Measurements from ENCODE around the gene DUSP21. TPM values are rescaled to one million over a fixed set of nuclear protein-coding genes. Genes with fewer than 3 reads are reported as not detected.
"Not testable (repeated sequence)": the region's sequence is repeated elsewhere in the genome, so short reads cannot be mapped to it uniquely, and the experiment has no call there.

Gene DUSP21
- total RNA-seq: not detected

DNA sequence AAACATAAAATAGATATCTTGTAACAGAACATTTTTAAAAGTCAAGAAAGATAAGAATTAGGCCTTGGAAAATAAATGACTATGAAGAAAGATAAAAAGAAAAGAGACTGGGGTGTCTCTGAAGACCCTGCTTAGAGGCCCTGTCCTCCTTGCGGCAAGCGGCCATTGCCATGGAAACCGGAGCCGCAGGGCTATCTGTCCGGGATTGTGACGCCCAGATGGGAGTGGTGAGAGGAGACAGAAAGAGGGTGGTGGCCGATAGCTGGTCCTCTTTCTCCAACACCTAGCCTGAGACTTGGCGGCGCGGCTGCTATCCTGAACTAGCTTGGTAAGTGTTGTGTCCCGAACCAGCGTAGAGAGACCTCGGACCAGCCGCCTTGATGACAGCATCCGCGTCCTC is at the start of gene DUSP21:
DUSP21 (plus strand) TSS at position 269 of the 400 bp plus-strand sequence; CDS start at position 381, 112 bp downstream.
- POLR2A ChIA-PET: no interaction called here
- H3K4me3 Mint-ChIP-seq: no peak within 1 kb of the TSS
- no peak within 1 kb of the TSS for H3K27ac Mint-ChIP-seq
- CTCF ChIA-PET: no interaction called here
- H3K36me3 Mint-ChIP-seq (ENCODE audit: low read depth): no peaks in the 10 kb centered on the region
- no peaks in the 10 kb centered on the region for H3K9me3 Mint-ChIP-seq
- H3K27me3 Mint-ChIP-seq: no peaks in the 10 kb centered on the region
- H3K4me1 Mint-ChIP-seq: no peaks in the 10 kb centered on the region
- no peak for DNase-seq

DNA sequence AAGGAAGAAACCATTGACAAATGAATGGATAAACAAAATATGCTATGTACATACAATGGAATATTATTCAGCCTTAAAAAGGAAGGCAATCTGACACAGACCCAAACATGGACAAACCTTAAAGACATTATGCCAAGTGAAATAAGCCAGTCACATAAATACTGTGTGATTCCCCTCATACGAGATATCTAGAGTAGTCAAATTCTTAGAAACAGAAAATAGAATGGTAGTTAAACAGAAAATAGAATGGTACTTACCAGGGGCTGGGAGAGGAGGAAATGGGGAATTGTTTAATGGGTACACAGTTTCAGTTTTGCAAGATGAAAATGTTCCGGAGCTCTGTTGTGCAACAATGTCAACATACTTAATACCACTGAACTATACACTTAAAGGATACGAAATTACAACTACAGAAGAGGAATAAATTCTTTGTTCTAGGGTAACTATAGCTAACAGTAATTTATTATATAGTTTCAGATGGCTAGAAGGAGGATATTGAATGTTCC is 47.8 kb upstream of the DUSP21 start:
- Mint-ChIP-seq H3K36me3 (ENCODE audit: low read depth) (no peaks in the 10 kb centered on the region), H3K4me1 (no peaks in the 10 kb centered on the region), H3K27me3 (no peaks in the 10 kb centered on the region), H3K4me3 (no peak overlapping the region), H3K9me3 (no peaks in the 10 kb centered on the region), H3K27ac (no peak overlapping the region)
- CTCF ChIA-PET: no interaction called here
- DNase-seq: no peak
- POLR2A ChIA-PET: no interaction called here

DNA sequence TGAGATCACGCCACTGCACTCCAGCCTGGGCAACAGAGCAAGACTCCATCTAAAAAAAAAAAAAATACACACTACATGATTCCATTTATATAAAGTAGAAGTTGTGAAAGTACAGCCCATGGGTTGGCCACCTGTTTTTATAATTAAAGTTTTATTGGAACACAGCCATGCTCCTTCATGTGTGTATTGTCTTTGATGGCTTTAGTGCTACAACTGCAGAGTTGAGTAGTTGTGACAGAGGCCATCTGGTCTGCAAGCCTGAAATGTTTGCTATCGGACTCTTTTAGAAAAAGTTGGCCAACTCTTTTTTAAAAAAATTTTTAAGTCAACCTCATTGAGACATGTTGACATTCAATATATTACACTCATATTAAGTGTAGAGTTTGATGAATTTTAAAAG is 41.2 kb upstream of the DUSP21 start:
- DNase-seq: no peak
- Mint-ChIP-seq H3K27me3 (no peaks in the 10 kb centered on the region), H3K27ac (no peak overlapping the region), H3K36me3 (ENCODE audit: low read depth) (no peaks in the 10 kb centered on the region), H3K9me3 (no peaks in the 10 kb centered on the region), H3K4me1 (no peaks in the 10 kb centered on the region), H3K4me3 (no peak overlapping the region)
- CTCF ChIA-PET: no interaction called here
- POLR2A ChIA-PET: no interaction called here

DNA sequence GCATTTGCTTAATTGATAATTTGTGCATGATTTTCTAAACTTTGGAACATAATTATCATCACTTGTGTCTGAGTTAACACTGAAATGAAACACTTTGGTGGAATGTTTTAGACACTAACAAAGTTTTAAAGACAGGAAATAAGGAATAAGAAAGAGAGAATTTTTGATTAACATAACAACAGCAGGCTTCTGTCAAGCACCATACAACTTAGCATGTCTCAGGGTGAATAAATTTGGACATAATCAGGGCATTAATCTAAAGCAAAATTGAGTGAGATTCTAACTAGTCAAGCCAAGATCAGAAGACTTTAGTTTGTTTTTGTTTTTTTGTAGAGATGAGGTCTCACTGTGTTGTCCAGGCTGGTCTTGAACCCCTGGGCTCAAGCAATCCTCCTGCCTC is 28.1 kb upstream of the DUSP21 start:
- Mint-ChIP-seq H3K27me3 (no peaks in the 10 kb centered on the region), H3K9me3 (no peaks in the 10 kb centered on the region), H3K4me1 (no peaks in the 10 kb centered on the region), H3K27ac (no peak overlapping the region), H3K4me3 (no peak overlapping the region), H3K36me3 (ENCODE audit: low read depth) (no peaks in the 10 kb centered on the region)
- ChIA-PET POLR2A (no interaction called here), CTCF (no interaction called here)
- DNase-seq: no peak

DNA sequence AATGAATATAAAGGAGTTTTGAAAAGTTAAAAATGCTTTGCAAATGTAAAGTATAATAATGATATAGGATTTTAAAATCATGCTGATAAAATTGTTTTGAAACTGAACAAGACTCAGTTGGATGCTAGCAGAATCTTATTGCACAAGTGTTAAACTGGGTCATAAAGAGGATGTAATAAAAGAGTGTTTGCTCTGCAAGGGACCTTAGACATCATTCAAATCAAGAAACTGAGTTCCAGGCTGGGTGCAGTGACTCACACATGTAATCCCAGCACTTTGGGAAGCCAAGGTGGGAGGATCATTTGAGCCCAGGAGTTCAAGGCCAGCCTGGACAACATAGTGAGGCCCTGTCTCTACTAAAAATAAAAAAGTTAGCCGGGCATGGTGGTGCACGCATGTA is 27.5 kb upstream of the DUSP21 start:
- ChIA-PET POLR2A (no interaction called here), CTCF (no interaction called here)
- no peaks in the 10 kb centered on the region for H3K4me1 Mint-ChIP-seq
- H3K9me3 Mint-ChIP-seq: no peaks in the 10 kb centered on the region
- H3K27me3 Mint-ChIP-seq: no peaks in the 10 kb centered on the region
- no peak overlapping the region for H3K4me3 Mint-ChIP-seq
- no peak overlapping the region for H3K27ac Mint-ChIP-seq
- DNase-seq: no peak
- no peaks in the 10 kb centered on the region for H3K36me3 Mint-ChIP-seq (ENCODE audit: low read depth)

DNA sequence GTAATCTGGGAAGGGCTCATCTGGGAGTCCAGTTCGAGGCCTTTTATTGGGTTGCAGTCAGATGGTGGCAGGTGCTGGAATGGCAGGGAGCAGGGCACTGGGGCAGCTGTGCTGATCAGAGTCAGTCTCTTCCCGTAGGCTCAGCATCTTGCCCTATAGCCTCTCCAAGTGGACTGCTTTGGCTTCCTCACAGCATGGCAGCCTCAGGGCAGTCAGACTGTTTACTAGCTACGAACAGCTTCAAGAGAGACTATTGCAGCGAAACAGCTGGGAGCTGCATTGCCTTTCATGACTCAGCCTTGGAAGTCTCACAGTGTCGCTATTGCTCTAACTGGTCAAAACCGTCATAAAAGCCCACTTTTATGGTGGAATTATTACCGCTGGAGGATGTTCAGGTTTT is 26.8 kb upstream of the DUSP21 start:
- H3K4me3 Mint-ChIP-seq: no peak overlapping the region
- no peaks in the 10 kb centered on the region for H3K27me3 Mint-ChIP-seq
- POLR2A ChIA-PET: no interaction called here
- no peak for DNase-seq
- peaks cover 3% of the 10 kb centered on the region for H3K9me3 Mint-ChIP-seq
- no peaks in the 10 kb centered on the region for H3K4me1 Mint-ChIP-seq
- no peaks in the 10 kb centered on the region for H3K36me3 Mint-ChIP-seq (ENCODE audit: low read depth)
- H3K27ac Mint-ChIP-seq: no peak overlapping the region
- CTCF ChIA-PET: no interaction called here

DNA sequence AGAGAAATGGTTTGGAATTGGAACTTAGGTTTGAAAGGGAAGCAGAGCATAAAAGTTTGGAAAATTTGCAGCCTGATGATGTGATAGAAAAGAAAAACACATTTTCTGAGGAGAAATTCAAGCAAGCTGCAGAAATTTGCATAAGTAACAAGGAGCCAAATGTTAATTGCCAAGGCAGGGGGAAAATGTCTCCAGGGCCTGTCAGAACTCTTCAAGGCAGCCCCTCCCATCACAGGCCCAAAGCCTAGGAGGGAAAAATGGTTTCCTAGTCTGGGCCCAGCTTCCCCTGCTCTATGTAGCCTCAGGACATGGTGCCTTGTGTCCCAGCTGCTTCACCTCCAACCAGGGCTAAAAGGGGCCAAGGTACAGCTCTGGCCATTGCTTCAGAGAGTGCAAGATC is 21.2 kb upstream of the DUSP21 start:
- no peaks in the 10 kb centered on the region for H3K36me3 Mint-ChIP-seq (ENCODE audit: low read depth)
- DNase-seq: no peak
- ChIA-PET POLR2A (no interaction called here), CTCF (no interaction called here)
- no peaks in the 10 kb centered on the region for H3K27me3 Mint-ChIP-seq
- peaks cover 5% of the 10 kb centered on the region for H3K9me3 Mint-ChIP-seq
- no peak overlapping the region for H3K4me3 Mint-ChIP-seq
- no peaks in the 10 kb centered on the region for H3K4me1 Mint-ChIP-seq
- H3K27ac Mint-ChIP-seq: no peak overlapping the region

DNA sequence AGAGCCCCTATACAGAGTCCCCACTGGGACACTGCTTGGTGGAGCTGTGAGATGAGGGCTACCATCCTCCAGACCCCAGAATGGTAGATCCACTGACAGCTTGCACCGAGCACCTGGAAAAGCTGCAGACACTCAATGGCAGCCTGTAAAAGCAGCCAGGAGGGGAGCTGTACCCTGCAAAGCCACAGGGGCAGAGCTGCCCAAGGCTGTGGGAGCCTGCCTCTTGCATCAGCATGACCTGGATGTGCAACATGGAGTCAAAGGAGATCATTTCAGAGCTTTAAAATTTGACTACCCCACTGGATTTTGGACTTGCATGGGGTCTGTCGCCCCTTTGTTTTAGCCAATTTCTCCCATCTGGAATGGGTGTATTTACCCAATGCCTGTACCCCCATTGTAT is 20.6 kb upstream of the DUSP21 start:
- CTCF ChIA-PET; H3K4me1 Mint-ChIP-seq; H3K27me3 Mint-ChIP-seq; H3K9me3 Mint-ChIP-seq; H3K27ac Mint-ChIP-seq; DNase-seq; H3K36me3 Mint-ChIP-seq (ENCODE audit: low read depth); POLR2A ChIA-PET; H3K4me3 Mint-ChIP-seq: not testable (repeated sequence)

DNA sequence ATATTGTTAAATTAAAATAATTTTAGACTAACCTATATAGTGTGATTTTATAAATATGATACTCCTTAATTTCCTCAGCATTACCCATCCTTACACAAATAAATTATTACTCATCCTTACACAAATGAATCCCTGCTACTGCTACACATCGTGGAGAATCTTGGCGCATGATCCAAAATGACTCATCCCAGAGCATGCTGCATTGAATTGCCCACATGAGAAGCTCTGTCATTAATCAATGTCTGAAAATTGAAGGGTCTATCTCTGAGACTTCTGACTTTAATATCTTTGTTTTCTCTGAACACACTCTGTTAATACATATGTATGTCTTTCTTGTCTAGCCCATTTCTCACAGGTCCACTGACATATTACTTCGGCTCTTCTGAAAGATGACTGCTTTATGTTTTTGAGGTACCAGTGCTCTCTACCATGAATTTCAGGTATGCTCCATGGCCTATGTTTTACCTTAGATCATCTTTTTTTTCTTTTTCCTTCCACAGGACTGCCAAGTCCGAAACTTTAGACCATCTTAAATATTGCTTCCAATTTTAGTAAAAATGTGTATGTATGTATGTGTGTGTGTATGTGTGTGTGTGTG is 15.7 kb upstream of the DUSP21 start:
- POLR2A ChIA-PET: no interaction called here

DNA sequence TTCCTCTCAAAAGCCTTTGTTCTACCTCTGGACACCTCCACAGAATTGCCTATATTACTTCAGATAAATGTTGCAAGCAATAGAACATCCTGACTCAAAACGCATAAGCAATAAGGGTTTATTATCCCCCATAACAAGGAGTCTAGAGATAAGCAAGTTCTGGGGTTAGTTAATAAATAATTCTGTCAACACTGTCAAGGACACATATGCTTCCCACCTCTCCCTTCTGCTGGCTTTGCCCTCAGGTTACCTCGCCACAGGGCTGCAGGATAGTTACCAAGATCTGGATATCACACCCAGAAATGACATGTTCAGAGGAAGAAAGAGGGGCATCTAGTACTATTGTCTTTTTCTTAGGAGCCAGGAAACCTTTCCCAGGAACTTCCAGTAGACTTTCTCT is 14.0 kb upstream of the DUSP21 start:
- Mint-ChIP-seq H3K27ac (no peak overlapping the region), H3K4me1 (no peaks in the 10 kb centered on the region), H3K27me3 (no peaks in the 10 kb centered on the region), H3K4me3 (no peak overlapping the region), H3K36me3 (ENCODE audit: low read depth) (no peaks in the 10 kb centered on the region), H3K9me3 (no peaks in the 10 kb centered on the region)
- ChIA-PET POLR2A (no interaction called here), CTCF (no interaction called here)
- DNase-seq: no peak

More for the DNA sequence above, 15.7 kb upstream of the DUSP21 start:
- DNase-seq: no peak
- Mint-ChIP-seq H3K36me3 (ENCODE audit: low read depth) (no peaks in the 10 kb centered on the region), H3K27ac (no peak overlapping the region), H3K4me1 (no peaks in the 10 kb centered on the region), H3K9me3 (no peaks in the 10 kb centered on the region), H3K4me3 (no peak overlapping the region), H3K27me3 (no peaks in the 10 kb centered on the region)
- CTCF ChIA-PET: interaction anchor here (0.6 kb wide), 1 partner anchor 27 kb away, joined by 5 read pairs; no protein-coding TSS in a partner anchor

DNA sequence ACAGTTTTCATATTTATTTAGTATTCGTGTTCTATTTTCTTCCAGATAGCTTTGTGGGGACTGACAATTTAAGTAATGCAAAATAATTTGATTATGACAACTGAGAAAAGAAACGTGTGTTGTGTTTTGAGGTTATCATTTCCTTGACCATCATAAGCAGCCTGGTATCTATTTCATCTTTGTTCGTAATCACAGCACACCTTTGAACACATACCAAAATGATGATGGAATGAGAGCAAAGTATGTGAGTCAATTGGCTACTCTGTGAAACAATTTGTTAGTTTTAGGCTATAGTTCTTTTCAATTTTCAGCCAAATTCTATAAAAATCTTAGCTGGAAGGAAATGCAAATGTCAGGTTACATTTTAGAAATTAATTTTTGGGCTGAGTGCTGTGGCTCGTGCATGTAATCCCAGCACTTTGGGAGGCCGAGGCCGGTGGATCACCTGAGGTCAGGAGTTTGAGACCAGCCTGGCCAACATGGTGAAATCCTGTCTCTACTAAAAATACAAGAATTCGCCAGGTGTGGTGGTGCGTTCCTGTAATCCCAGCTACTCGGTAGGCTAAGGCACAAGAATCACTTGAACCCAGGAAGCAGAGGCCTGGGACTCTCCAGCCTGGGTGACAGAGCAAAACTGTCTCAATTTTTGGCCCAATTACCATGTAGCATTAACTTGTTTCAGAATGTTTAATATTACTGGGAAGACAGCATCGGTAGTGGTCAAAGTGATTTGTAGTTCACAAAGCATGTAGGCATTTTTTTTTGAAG is 1.1 kb upstream of the DUSP21 start:
- POLR2A ChIA-PET: no interaction called here
- Mint-ChIP-seq H3K9me3 (no peaks in the 10 kb centered on the region), H3K27me3 (no peaks in the 10 kb centered on the region), H3K4me3 (no peak overlapping the region), H3K36me3 (ENCODE audit: low read depth) (no peaks in the 10 kb centered on the region), H3K27ac (no peak overlapping the region), H3K4me1 (no peaks in the 10 kb centered on the region)
- CTCF ChIA-PET: no interaction called here
- DNase-seq: no peak

DNA sequence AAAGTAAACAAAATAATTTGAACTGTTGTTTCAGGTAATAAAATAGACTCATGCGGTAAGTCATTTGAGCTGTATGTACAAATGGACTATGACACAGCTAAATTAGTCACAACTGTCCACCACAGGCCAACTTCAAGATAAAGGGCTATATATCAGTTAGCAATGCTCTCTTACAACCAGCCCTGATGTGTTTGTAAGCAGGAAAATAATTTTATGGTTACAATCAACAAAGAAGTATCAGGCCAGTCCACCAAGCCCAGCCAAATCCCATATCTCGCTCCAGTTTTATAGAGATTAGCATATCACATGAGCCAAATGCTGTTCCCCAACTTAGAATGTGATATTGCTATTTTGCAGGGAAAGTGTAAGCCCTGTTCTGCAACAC is 511 bp upstream of the DUSP21 start:
- ChIA-PET CTCF (no interaction called here), POLR2A (no interaction called here)
- H3K4me1 Mint-ChIP-seq: no peaks in the 10 kb centered on the region
- H3K27me3 Mint-ChIP-seq: no peaks in the 10 kb centered on the region
- no peak overlapping the region for H3K27ac Mint-ChIP-seq
- H3K36me3 Mint-ChIP-seq (ENCODE audit: low read depth): no peaks in the 10 kb centered on the region
- no peak overlapping the region for H3K4me3 Mint-ChIP-seq
- no peaks in the 10 kb centered on the region for H3K9me3 Mint-ChIP-seq
- no peak for DNase-seq

DNA sequence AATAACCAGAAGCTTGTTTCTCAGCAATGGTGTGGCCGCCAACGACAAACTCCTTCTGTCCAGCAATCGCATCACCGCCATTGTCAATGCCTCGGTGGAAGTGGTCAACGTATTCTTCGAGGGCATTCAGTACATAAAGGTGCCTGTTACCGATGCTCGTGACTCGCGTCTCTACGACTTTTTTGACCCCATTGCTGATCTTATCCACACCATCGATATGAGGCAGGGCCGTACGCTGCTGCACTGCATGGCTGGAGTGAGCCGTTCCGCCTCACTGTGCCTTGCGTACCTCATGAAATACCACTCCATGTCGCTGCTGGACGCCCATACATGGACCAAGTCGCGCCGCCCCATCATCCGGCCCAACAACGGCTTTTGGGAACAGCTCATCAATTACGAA is 383 bp downstream of the DUSP21 start:
- no peaks in the 10 kb centered on the region for H3K36me3 Mint-ChIP-seq (ENCODE audit: low read depth)
- no peaks in the 10 kb centered on the region for H3K4me1 Mint-ChIP-seq
- ChIA-PET POLR2A (no interaction called here), CTCF (no interaction called here)
- no peak overlapping the region for H3K27ac Mint-ChIP-seq
- no peaks in the 10 kb centered on the region for H3K9me3 Mint-ChIP-seq
- no peak for DNase-seq
- H3K27me3 Mint-ChIP-seq: no peaks in the 10 kb centered on the region
- no peak overlapping the region for H3K4me3 Mint-ChIP-seq

DNA sequence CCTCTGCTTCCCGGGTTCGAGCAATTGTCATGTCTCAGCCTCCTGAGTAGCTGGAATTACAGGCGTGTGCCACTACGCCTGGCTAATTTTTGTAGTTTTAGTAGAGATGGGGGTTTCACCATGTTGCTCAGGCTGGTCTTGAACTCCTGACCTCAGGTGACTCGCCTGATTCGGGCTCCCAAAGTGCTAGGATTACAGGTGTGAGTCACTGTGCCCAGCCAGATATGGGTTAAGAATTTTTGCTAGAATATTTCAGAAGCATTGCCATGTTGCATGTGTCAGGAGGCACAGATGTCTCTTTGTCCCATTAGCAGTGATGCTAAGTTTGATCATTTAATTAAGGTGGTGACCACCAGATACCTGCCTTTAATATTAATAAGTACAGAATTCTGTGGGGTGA is 7.1 kb downstream of the DUSP21 start:
- H3K27ac Mint-ChIP-seq; DNase-seq; H3K27me3 Mint-ChIP-seq; POLR2A ChIA-PET; H3K4me1 Mint-ChIP-seq; CTCF ChIA-PET; H3K4me3 Mint-ChIP-seq; H3K36me3 Mint-ChIP-seq (ENCODE audit: low read depth); H3K9me3 Mint-ChIP-seq: not testable (repeated sequence)
